TTC549 (cell line): Measurements from ENCODE around the gene ADRB1.

Source experiments
- FAIRE-seq: peaks from 2 replicates; lab custom pipeline; 2012; peaks lifted over from hg19 to GRCh38; lab: Jason Lieb, UNC

Gene ADRB1

GRCh38 chr10:114043532-114044246 lies at the start of gene ADRB1:
ADRB1 (plus strand) TSS chr10:114043866; CDS start chr10:114044133, 267 bp downstream.
- no peak for FAIRE-seq

- no peak for FAIRE-seq
Measured at GRCh38 chr10:113995201-113995600, 48.5 kb upstream of the ADRB1 start.

GRCh38 chr10:113997428-113997827 lies 46.2 kb upstream of the ADRB1 start:
- FAIRE-seq, result no peak

GRCh38 chr10:113999531-113999930 lies 44.1 kb upstream of the ADRB1 start:
- FAIRE-seq, result no peak

- no peak for FAIRE-seq
Measured at GRCh38 chr10:114000457-114001010, 43.1 kb upstream of the ADRB1 start.

GRCh38 chr10:114002422-114002821 lies 41.2 kb upstream of the ADRB1 start:
- no peak for FAIRE-seq

GRCh38 chr10:114003161-114003941 lies 40.3 kb upstream of the ADRB1 start:
- no peak for FAIRE-seq

GRCh38 chr10:114009281-114009996 lies 34.2 kb upstream of the ADRB1 start:
- FAIRE-seq, result no peak

- FAIRE-seq, result no peak
Measured at GRCh38 chr10:114010316-114010715, 33.4 kb upstream of the ADRB1 start.

- FAIRE-seq, result no peak
Measured at GRCh38 chr10:114012650-114013049, 31.0 kb upstream of the ADRB1 start.

GRCh38 chr10:114015708-114016107 lies 28.0 kb upstream of the ADRB1 start:
- FAIRE-seq, result no peak

- no peak for FAIRE-seq
Measured at GRCh38 chr10:114017271-114017670, 26.4 kb upstream of the ADRB1 start.

GRCh38 chr10:114017873-114018272 lies 25.8 kb upstream of the ADRB1 start:
- no peak for FAIRE-seq

- no peak for FAIRE-seq
Measured at GRCh38 chr10:114019226-114019625, 24.4 kb upstream of the ADRB1 start.

- FAIRE-seq, result no peak
Measured at GRCh38 chr10:114021154-114021553, 22.5 kb upstream of the ADRB1 start.

GRCh38 chr10:114021717-114022680 lies 21.7 kb upstream of the ADRB1 start:
- FAIRE-seq, result no peak

- no peak for FAIRE-seq
Measured at GRCh38 chr10:114022766-114023597, 20.7 kb upstream of the ADRB1 start.

- no peak for FAIRE-seq
Measured at GRCh38 chr10:114024876-114025610, 18.6 kb upstream of the ADRB1 start.

- FAIRE-seq, result no peak
Measured at GRCh38 chr10:114025611-114026130, 18.0 kb upstream of the ADRB1 start.
